ENCODE results near the gene LRRC8D.
A peak's percentile ranks its signal among the peaks of the same experiment; 100 is the strongest.

Gene LRRC8D

DNA sequence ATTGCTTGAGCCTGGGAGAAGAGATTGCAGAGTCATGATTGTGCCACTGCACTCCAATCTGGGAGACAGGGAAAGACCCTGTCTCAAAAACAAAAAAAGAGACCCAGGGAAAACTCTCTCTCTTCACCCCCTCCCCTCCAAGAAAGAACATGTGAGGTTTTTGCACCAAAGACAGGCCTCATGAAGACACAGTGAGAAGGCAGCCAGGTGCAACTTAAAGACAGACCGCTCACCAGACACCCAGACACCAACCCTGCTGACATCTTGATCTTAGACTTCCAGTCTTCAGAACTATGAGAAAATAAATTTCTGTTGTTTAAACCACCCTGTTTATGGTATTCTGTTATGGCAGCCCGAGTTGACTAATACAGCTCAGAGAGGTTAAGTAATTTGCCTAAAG lies 13.3 kb upstream of the LRRC8D start:
- no peak for DNase-seq (ENCODE audit: low read depth)

GRCh38 chr1:89807983-89808382 lies 12.8 kb upstream of the LRRC8D start:
- DNase-seq (ENCODE audit: low read depth) = no peak

GRCh38 chr1:89808441-89809117 lies 12.3 kb upstream of the LRRC8D start:
- DNase-seq (ENCODE audit: low read depth) = no peak

DNA sequence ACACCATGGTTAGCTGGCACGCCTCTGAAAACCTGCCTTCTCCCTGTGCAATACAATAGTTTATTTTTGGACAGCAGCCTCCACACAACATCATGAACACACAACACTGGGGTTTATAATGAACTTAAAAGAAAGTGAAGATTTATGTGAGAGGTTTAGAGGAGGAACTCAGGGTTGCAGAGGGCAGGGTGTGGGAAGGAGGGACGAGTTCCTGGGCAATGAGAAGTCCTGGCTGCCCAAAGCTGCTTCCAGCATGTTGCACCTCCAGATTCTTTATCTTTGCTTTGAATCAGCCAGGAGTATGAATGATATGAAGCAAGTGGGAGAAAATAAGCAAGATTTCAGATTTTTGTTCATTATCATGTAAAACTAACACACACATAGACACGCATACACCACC lies 11.3 kb upstream of the LRRC8D start:
- DNase-seq (ENCODE audit: low read depth) = no peak

GRCh38 chr1:89810302-89810701 lies 10.5 kb upstream of the LRRC8D start:
- DNase-seq (ENCODE audit: low read depth) = no peak

DNA sequence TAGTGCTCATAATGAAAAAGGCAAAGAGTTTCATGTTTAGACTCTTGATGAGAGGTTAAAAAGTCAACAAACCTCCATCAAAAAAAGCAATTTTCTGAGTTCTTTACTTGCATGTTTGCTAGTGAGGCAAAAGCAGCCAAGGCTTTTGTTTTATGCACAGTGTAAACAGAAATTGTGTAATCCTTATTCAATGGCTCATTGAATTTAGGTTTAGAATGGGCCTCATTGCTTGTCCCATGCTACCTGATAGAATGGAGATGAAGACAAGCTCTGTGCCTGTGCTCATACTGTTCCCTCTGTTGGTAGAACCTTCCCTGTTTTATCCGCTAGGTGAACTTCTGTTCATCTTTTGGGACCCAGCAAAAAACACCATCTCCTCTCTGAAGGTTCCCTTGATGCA lies 10.0 kb upstream of the LRRC8D start:
- no peak for DNase-seq (ENCODE audit: low read depth)

- no peak for DNase-seq (ENCODE audit: low read depth)
These were observed 7.8 kb upstream of the LRRC8D start for GRCh38 chr1:89812992-89813391.

- DNase-seq (ENCODE audit: low read depth) = no peak
These were observed 5.8 kb upstream of the LRRC8D start for GRCh38 chr1:89815040-89815439.

GRCh38 chr1:89815611-89816010 lies 5.2 kb upstream of the LRRC8D start:
- DNase-seq (ENCODE audit: low read depth) = no peak

DNA sequence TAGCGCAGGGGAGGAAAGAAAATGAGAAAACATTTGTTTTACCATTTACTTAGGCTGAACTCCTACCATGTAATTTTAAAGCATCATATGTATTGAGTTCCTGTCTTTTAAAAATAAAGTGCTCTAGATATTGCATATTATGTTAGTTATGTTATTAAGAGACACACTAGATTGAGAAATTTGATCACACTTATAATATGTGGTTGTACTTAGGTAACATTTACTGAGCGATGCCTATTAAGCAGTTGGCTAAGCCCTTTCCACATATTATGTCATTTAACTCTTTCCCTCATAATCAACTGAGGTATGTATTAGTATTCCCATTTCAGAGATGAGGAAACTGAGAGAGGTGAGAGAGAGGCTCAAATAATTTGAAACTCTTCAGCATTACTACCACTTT lies 4.5 kb upstream of the LRRC8D start:
- DNase-seq (ENCODE audit: low read depth) = no peak

GRCh38 chr1:89821322-89822108 lies 683 bp downstream of the LRRC8D start:
- DNase-seq (ENCODE audit: low read depth) = peak; percentile 41

DNA sequence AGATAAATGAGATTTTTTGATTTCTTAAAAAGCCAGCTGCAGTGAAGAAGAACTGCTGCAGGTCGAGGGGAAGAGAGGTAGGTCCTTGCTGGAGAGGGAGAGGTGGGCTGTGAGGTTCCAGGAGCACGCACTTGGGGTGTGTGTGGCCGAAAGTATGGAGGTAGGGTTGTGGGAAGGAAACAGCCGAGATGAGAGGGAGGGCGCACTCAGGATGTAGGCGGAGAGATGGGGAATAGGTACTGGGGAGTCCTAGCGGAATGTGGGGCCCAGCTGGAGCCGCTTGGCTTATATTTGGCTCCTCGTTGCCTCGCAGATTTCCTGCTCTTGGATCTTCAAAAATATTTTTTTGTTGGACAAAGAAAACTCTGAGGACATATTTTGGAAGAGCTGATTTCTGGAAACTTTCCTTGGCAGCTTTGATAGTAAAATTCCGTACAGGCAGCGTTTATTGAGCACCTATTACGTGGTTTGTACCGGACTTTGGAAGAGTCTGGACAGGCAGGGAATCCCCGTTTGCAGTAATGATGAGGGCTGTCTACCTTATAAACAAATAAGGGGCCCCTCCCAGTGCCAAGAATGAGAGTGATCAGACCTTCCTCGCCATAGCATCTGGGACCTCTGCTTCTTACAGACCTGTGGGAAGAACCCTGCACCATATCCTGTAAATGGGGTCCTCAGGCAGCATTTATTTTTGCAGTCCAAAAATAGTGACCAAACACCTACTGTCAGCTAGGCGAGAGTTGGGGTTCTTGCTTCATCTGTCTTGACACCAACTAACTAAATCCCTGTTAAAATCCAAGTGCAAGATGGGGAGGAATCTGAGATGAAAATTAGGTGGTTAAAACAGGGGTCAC lies 1.5 kb downstream of the LRRC8D start:
- no peak for DNase-seq (ENCODE audit: low read depth)

DNA sequence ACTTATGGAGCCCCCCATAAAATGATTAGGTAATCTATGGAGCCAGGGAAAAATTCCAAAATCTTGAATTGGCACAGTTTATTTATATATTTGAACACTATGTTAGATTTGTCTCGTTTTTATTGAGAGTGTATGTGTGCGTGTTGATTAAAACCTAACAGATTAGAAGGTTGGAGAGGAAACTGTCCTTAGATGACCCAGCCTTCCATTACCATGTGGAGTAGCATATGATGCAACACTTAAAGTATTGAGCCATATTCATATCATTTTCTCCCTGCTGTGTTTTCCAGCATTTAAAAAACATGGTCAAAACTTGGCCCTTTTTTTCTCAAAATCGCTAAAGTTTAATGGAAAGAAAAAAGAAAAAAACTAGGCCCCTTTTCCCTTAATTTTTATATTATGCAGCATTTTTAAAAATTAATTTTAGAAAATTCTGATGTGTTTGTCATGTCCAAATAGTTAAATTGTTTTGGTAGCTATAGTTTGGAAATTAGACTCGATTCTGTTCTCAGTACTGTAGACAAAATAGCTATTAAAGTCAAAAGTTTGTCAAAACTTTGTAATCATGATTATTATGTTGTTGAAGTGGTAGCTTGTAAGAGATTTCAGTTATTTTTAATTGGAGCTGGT lies 2.3 kb downstream of the LRRC8D start:
- no peak for DNase-seq (ENCODE audit: low read depth)

DNA sequence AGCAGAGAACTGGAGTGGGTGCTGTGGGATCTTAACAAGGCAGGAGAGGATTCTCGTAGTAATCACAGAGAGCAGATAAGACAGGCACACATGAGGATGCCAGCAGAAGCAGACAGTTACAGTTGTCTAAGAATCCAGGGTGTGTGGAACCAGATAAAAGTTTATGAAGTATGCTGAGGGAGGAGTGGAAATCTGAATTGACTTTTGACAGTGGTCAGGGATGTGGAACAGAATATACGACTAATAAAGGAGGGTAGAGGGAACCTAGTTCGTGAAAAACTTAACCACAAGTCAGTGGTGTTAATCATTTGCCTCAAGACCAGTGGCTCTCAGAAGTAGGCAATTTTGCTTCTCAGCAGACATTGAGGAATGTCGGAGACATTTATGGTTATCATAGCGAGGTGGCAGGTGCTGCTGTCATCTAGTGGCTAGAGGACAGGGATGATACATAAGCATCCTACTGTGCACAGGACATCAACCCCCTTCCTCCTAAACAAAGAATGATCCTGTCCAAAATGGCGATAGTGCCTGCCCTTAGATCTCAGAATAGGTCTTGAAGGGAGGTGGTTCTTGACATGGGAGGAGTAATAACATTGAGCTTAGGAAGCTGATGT lies 3.0 kb downstream of the LRRC8D start:
- no peak for DNase-seq (ENCODE audit: low read depth)

DNA sequence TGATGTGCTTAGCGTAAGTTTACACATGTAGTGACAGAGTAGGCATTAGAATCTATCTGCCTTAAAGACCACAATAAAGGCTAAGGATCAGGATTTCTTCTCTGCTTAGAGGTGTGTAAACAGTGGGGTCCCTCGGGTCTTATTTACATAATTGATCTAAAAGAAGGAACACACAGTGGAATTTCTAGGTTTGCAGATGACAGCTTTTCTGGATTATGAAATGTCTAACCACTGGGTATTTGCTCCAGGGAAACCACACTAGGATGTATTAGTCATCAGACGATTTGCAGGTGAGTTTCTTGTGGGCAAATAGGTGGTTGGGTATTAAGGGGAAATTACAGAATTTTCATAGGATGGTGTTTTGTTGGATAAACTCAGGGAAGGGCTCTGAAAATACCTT lies 5.8 kb downstream of the LRRC8D start:
- no peak for DNase-seq (ENCODE audit: low read depth)

DNA sequence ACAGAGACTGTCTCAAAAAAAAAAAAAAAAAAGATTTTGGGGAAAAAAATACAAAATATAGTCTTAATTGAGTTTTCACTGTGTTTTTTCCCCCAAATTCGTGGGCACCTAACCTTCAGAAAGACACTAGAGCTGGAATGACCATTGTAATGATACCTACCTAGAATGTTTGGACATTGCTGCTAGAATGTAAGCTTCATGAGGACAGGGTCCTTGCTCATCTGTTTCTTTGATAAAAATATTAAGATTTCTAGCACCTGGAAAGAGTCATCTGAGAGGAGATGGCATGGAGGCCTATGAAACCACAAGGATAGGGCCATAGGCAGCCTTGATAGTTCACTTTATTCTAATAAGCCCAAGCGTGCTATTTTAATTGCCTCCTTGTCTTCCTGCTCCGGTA lies 6.5 kb downstream of the LRRC8D start:
- DNase-seq (ENCODE audit: low read depth) = no peak

- DNase-seq (ENCODE audit: low read depth) = no peak
These were observed 7.1 kb downstream of the LRRC8D start for GRCh38 chr1:89827902-89828301.

DNA sequence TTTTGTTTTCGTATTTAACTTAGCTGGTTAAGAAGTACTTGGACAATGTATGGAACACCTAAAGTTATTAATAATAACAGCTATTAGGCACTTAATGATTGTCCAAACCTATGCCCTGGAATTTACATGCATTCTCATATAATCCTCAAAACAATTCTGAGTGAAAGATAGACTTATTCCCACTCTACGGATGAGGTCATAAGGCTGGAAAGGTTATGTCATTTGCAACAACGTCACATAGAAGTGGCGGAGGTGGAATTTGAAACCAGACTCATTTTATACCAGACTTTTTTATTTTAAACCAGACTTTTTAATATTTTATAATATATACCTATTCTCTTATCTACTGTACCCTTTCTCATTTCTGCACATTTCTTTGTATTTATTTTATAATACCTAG lies 8.4 kb downstream of the LRRC8D start:
- DNase-seq (ENCODE audit: low read depth) = no peak

GRCh38 chr1:89831462-89832120 lies 10.8 kb downstream of the LRRC8D start:
- no peak for DNase-seq (ENCODE audit: low read depth)

DNA sequence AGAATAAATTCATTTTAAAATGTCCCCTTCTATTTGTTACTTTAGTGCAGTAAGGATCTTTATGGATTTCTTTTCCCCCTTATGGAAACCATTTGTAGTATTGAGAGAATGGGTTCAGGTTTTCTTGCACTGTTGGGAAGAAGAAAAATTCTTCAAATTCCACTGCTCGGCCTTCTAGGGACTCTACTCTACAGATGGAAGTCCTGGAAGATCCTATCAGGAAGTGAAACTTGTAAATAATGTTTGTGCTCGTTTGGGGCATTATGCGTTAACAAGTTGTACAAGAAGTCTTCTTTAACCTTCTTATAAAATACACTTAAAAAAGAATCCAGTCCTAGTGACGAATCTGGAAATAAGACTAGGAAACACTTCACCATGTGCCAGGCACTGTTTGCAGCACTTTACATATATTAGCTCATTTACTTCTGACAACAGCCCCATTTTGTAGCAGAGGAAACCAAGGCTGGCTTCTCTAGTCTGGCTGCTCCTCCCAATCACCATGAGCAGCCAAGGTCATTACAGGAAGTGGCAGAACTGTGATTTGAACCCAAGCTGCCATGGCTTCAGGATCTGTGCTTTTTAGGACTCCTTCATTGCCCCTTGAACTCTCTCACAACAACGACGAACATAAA lies 11.8 kb downstream of the LRRC8D start:
- DNase-seq (ENCODE audit: low read depth) = no peak
